Endothelial cell of umbilical vein (primary cell): ENCODE measurements around the gene CACNG8. TPM values are rescaled to one million over a fixed set of nuclear protein-coding genes. Genes with fewer than 3 reads are reported as not detected.

Source experiments
- BruUV-seq: library from RNA; stranded (reverse); fragments of 400-500 nt; replicated peaks from 2 replicates; lab custom pipeline; 2021; lab: Mats Ljungman, UMichigan
- CTCF ChIA-PET: fragments of 300-600, 350-600 bp; sonication (Branson Sonifier 250); formaldehyde crosslinking; loops from one replicate; lab custom pipeline; 2021; ENCODE audit warnings: antibody characterized with exemption, inconsistent platforms; lab: Charles Lee
- POLR2A ChIA-PET: fragments of 300-600, 350-600 bp; sonication (Branson Sonifier 250); formaldehyde crosslinking; loops from one replicate; lab custom pipeline; 2021; ENCODE audit warnings: antibody characterized with exemption, inconsistent platforms; lab: Charles Lee
- DNase-seq: peaks from one replicate; pipeline ENCODE4 v3.0.0-alpha.2; 2011; ENCODE audit warnings: low read depth, low spot score
- FAIRE-seq: peaks from 2 replicates; lab custom pipeline; 2011; peaks lifted over from hg19 to GRCh38; lab: Jason Lieb, UNC
- H2AFZ ChIP-seq: 2 replicates; pipeline ENCODE4 v1.6.0; 2012; ENCODE audit warnings: low read depth, low read length, control low read depth, inconsistent platforms
- H3K27ac ChIP-seq: 2 replicates; pipeline ENCODE4 v1.5.1; 2011; ENCODE audit warnings: low read depth, mild to moderate bottlenecking, control low read depth, low read length, moderate library complexity; ENCODE audit not compliant: insufficient read depth
- H3K27me3 ChIP-seq, 2 experiments: 2 replicates each; pipeline versions ENCODE4 v1.6.0 to v1.6.1; 2011; ENCODE audit warnings: low read length in 2 of 2, mixed read lengths in 1 of 2; ENCODE audit not compliant: control insufficient read depth in 2 of 2, insufficient read depth in 2 of 2
- H3K36me3 ChIP-seq, 2 experiments: 2 replicates in 1 of 2; 3 replicates in 1 of 2; pipeline ENCODE4 v1.5.1; 2011; ENCODE audit warnings: low read length in 2 of 2, mild to moderate bottlenecking in 1 of 2, moderate library complexity in 1 of 2; ENCODE audit not compliant: control insufficient read depth in 2 of 2, insufficient read depth in 2 of 2; ENCODE audit errors: extremely low read depth in 1 of 2
- H3K4me1 ChIP-seq: 3 replicates; pipeline ENCODE4 v1.5.1; 2011; ENCODE audit warnings: mild to moderate bottlenecking, low read length; ENCODE audit not compliant: control insufficient read depth, insufficient read depth; ENCODE audit errors: extremely low read depth
- H3K4me2 ChIP-seq: 2 replicates; pipeline ENCODE4 v1.6.1; 2011; ENCODE audit warnings: low read length, control low read depth, mixed read lengths; ENCODE audit not compliant: insufficient read depth
- H3K4me3 ChIP-seq, 3 experiments: fragments of 200-600 bp in 1 of 3; sonication (generic), shearing (Covaris generic) in 1 of 3; replicated peaks in 1 of 3; 2 replicates each; pipeline ENCODE4 v1.5.1; 2011 to 2016; ENCODE audit warnings: control low read depth in 3 of 3, low read length in 3 of 3, mild to moderate bottlenecking in 2 of 3, inconsistent platforms in 1 of 3, low read depth in 1 of 3, moderate library complexity in 1 of 3; ENCODE audit not compliant: insufficient read depth in 1 of 3
- H3K79me2 ChIP-seq: 2 replicates; pipeline ENCODE4 v1.6.0; 2012; ENCODE audit warnings: low read length, inconsistent platforms; ENCODE audit not compliant: control insufficient read depth, insufficient read depth
- H3K9ac ChIP-seq: replicated peaks from 2 replicates; pipeline ENCODE3; 2011; ENCODE audit warnings: low read length, control low read depth; ENCODE audit not compliant: insufficient read depth; ENCODE audit errors: extremely low read depth
- H3K9me1 ChIP-seq: replicated peaks from 3 replicates; pipeline ENCODE4 v1.6.0; 2011; ENCODE audit warnings: mild to moderate bottlenecking, low read length; ENCODE audit not compliant: control insufficient read depth, insufficient read depth; ENCODE audit errors: extremely low read depth
- H3K9me3 ChIP-seq: replicated peaks from 2 replicates; pipeline ENCODE4 v1.5.1; 2012; ENCODE audit warnings: low read length, inconsistent platforms; ENCODE audit not compliant: control insufficient read depth, insufficient read depth
- H4K20me1 ChIP-seq: replicated peaks from 2 replicates; pipeline ENCODE3; 2011; ENCODE audit warnings: mild to moderate bottlenecking, low read length; ENCODE audit not compliant: control insufficient read depth, insufficient read depth; ENCODE audit errors: extremely low read depth
- FOS ChIP-seq: IDR thresholded peaks from 2 replicates; pipeline ENCODE4 v1.6.1; 2011; ENCODE audit warnings: mild to moderate bottlenecking, low read length, moderate library complexity, borderline replicate concordance; ENCODE audit not compliant: insufficient read depth
- GATA2 ChIP-seq: IDR thresholded peaks from 2 replicates; pipeline ENCODE4 v1.7.0; 2011; ENCODE audit warnings: low read depth, mild to moderate bottlenecking, moderate library complexity, mixed read lengths, low read length; ENCODE audit not compliant: insufficient read length, insufficient read depth
- JUN ChIP-seq: IDR thresholded peaks from 2 replicates; pipeline ENCODE4 v1.6.1; 2011; ENCODE audit warnings: borderline replicate concordance, low read depth; ENCODE audit not compliant: insufficient read length, insufficient read depth
- MYC ChIP-seq: IDR thresholded peaks from one replicate; pipeline ENCODE4 v1.6.1; 2011; ENCODE audit warnings: mild to moderate bottlenecking, low read depth, low read length
- POLR2A ChIP-seq: IDR thresholded peaks from 2 replicates; pipeline ENCODE4 v1.6.1; 2012; ENCODE audit warnings: low read depth, mild to moderate bottlenecking, control low read depth, low read length
- POLR2AphosphoS5 ChIP-seq: IDR thresholded peaks from 2 replicates; pipeline ENCODE4 v1.6.1; 2012; ENCODE audit warnings: low read depth, mild to moderate bottlenecking, control low read depth, low read length, moderate library complexity; ENCODE audit not compliant: insufficient read depth
- dilution Hi-C: fragments of 300-500 bp; cut with MboI; formaldehyde crosslinking; loops from one replicate; pipeline ENCODE4 v1.15.0; 2019; ENCODE audit warnings: low sequenced_read_pairs; ENCODE audit not compliant: extremely low pct_ligation_motif_present
- intact Hi-C: fragments of 100-400 bp; cut with micrococcal nuclease; formaldehyde crosslinking; loops from one replicate; pipeline ENCODE4 v1.10.0; 2022
- polyA plus RNA-seq, 4 experiments: library from polyadenylated mRNA; depleted of rRNA in 3 of 4; stranded (reverse) in 3 of 4; unstranded in 1 of 4; fragments of >200 nt; gene quantifications; 2 replicates each; pipeline versions ENCODE4 v1.2.1 to v1.2.3, GENCODE V29; 2011 to 2012; ENCODE audit warnings: missing spikeins in 1 of 4
- total RNA-seq: library from RNA; stranded (reverse); gene quantifications from 2 replicates; pipeline ENCODE4 v1.2.3, GENCODE V29; 2021
- TF ChIP-seq, protein P1 (sequence below): IDR thresholded peaks from 2 replicates; pipeline ENCODE4 v1.6.1; 2011; ENCODE audit not compliant: insufficient read depth, insufficient read length
- TF ChIP-seq, protein P2 (sequence below), 2 donors: IDR thresholded peaks; 1 replicate in 1 of 2; 2 replicates in 1 of 2; pipeline ENCODE4 v1.5.1; 2011; ENCODE audit warnings: low read length in 2 of 2, mild to moderate bottlenecking in 2 of 2, moderate library complexity in 2 of 2, control low read depth in 1 of 2, inconsistent platforms in 1 of 2, low read depth in 1 of 2; ENCODE audit not compliant: insufficient read depth in 1 of 2; ENCODE audit errors: extremely low read depth in 1 of 2

The CACNG8 gene
- total and polyA plus RNA-seq, 2 donors (not counting 3 experiments of a cell fraction or from before 2014, with no cell fraction given): 0.18 to 1.7 TPM

DNA sequence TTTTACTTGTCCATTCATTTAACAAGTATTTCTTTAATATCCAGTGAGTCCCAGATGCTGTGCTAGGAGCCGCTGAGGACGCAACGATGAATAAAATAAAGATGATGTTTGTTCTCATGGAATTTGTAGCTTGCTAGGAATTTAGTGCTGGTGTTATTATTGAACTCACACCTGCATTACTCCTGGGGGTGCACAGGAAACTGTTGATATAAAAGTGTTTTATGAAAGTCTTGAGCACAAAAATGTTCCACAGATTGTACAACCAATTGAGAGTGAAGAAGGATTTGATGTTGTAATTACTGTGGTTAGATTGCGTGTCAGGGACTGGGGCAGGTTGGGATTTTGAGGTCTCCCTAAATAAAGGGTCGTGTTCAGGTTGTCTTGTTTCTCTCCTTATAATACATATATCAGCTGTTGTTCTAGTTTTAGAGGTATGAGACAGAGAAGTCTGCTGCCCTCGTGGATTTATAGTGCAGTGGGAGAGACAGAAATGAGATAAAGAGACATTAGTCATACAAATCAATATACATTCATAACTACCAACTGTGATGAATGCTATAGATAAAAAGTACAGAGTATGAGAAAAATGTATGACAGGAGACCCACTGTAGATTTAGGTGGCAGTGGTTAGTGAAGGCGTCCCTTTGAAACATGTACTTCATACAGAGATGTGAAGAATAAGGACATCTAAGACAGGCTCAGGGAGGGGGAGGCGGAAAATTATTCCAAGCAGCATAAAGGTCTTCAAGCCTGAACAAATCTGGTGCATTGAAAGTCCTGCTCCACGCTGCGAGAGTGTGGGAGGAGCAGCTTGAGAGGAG is 40.0 kb downstream of the CACNG8 start:
- Histone ChIP-seq H3K27me3 (peaks cover 0 to 2% of the 10 kb centered on the region in 2 experiments), H2AFZ (no peak overlapping the region), H3K27ac (no peak overlapping the region), H3K4me3 (no peak overlapping the region), H4K20me1 (no peaks in the 10 kb centered on the region), H3K9ac (no peak overlapping the region), H3K9me3 (no peaks in the 10 kb centered on the region), H3K36me3 (no peaks in the 10 kb centered on the region), H3K79me2 (no peaks in the 10 kb centered on the region), H3K4me2 (no peak overlapping the region), H3K4me1 (peaks cover 3% of the 10 kb centered on the region), H3K9me1 (no peaks in the 10 kb centered on the region)
- POLR2A ChIA-PET: no interaction called here
- CTCF ChIA-PET: interaction anchor here (0.7 to 1.2 kb wide), 3 partner anchors 21 to 27 kb away, joined by 3 to 6 read pairs (median 5); no protein-coding TSS in a partner anchor
- dilution Hi-C loops (no loop called here), intact Hi-C loops (no loop called here)
- DNase-seq: no peak
- no peak for TF ChIP-seq POLR2A
- peak; percentile 49 for TF ChIP-seq GATA2
- no peak for FAIRE-seq
- no TSS peak for BruUV-seq

DNA sequence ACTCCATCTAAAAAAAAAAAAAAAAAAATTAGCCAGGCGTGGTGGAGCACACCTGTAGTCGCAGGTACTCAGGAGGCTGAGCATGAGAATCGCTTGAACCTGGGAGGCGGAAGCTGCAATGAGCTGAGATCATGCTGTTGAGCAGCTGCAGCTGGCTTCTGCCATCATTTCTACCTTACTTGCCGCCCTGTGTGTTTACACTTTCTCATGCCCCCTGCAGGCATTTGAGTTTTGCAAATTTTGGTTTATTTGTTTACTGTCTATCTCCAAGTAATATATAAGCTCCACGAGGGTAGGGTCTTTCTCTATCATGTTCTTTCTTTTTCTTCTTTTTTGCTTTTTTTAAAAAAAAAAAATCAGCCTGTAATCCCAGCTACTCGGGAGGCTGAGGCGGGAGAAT is 46.7 kb downstream of the CACNG8 start:
- intact Hi-C loops (no loop called here), dilution Hi-C loops (no loop called here)
- TF ChIP-seq GATA2 (no peak), FOS (no peak), POLR2AphosphoS5 (no peak), JUN (no peak), MYC (no peak), POLR2A (no peak)
- TF ChIP-seq, protein P1, sequence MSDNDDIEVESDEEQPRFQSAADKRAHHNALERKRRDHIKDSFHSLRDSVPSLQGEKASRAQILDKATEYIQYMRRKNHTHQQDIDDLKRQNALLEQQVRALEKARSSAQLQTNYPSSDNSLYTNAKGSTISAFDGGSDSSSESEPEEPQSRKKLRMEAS: no peak
- TF ChIP-seq, protein P2, sequence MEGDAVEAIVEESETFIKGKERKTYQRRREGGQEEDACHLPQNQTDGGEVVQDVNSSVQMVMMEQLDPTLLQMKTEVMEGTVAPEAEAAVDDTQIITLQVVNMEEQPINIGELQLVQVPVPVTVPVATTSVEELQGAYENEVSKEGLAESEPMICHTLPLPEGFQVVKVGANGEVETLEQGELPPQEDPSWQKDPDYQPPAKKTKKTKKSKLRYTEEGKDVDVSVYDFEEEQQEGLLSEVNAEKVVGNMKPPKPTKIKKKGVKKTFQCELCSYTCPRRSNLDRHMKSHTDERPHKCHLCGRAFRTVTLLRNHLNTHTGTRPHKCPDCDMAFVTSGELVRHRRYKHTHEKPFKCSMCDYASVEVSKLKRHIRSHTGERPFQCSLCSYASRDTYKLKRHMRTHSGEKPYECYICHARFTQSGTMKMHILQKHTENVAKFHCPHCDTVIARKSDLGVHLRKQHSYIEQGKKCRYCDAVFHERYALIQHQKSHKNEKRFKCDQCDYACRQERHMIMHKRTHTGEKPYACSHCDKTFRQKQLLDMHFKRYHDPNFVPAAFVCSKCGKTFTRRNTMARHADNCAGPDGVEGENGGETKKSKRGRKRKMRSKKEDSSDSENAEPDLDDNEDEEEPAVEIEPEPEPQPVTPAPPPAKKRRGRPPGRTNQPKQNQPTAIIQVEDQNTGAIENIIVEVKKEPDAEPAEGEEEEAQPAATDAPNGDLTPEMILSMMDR (IDR thresholded peaks at IDR 0.05; ENCODE audit: extremely low read depth in 1 of 2, insufficient read depth in 1 of 2, low read depth in 1 of 2, low read length in 2 of 2): no peak
- ChIA-PET CTCF (interaction anchor here (0.7 to 3.8 kb wide), 4 partner anchors 10 to 28 kb away, joined by 4 to 21 read pairs (median 8); no protein-coding TSS in a partner anchor), POLR2A (no interaction called here)
- Histone ChIP-seq H4K20me1 (no peaks in the 10 kb centered on the region), H3K79me2 (no peaks in the 10 kb centered on the region), H3K27me3 (no peaks in the 10 kb centered on the region), H3K4me2 (no peak overlapping the region), H3K9ac (no peak overlapping the region), H3K9me3 (no peaks in the 10 kb centered on the region), H3K4me1 (peaks cover 18% of the 10 kb centered on the region), H3K9me1 (no peaks in the 10 kb centered on the region), H3K4me3 (no peak overlapping the region), H2AFZ (no peak overlapping the region), H3K27ac (peak overlapping the region; percentile 29), H3K36me3 (no peaks in the 10 kb centered on the region)
- BruUV-seq: no TSS peak
- no peak for DNase-seq
- FAIRE-seq: no peak
